Pons (tissue), 1 donor: ENCODE measurements around the gene PTCD2.
A peak's percentile ranks its signal among the peaks of the same experiment; 100 is the strongest.
"Not testable (repeated sequence)": the region's sequence is repeated elsewhere in the genome, so short reads cannot be mapped to it uniquely, and the experiment has no call there.

Experiments
- DNase-seq: peaks from one replicate; pipeline ENCODE4 v3.0.0-alpha.2; 2016; ENCODE audit warnings: low spot score

PTCD2 gene

GRCh38 chr5:72296256-72296655 lies 23.9 kb upstream of the PTCD2 start:
- DNase-seq, result no peak

GRCh38 chr5:72298136-72298535 lies 22.0 kb upstream of the PTCD2 start:
- DNase-seq, result not testable (repeated sequence)

- no peak for DNase-seq
These were observed 21.5 kb upstream of the PTCD2 start for GRCh38 chr5:72298711-72299110.

- no peak for DNase-seq
These were observed 19.4 kb upstream of the PTCD2 start for GRCh38 chr5:72300590-72301339.

- DNase-seq, result no peak
These were observed 18.6 kb upstream of the PTCD2 start for GRCh38 chr5:72301557-72301956.

- DNase-seq, result no peak
These were observed 18.0 kb upstream of the PTCD2 start for GRCh38 chr5:72302171-72302570.

- DNase-seq, result no peak
These were observed 14.7 kb upstream of the PTCD2 start for GRCh38 chr5:72305194-72306142.

GRCh38 chr5:72307573-72307967 lies 12.6 kb upstream of the PTCD2 start:
- DNase-seq, result no peak

GRCh38 chr5:72307968-72308852 lies 12.0 kb upstream of the PTCD2 start:
- DNase-seq, result peak; percentile 98

- no peak for DNase-seq
These were observed 11.4 kb upstream of the PTCD2 start for GRCh38 chr5:72308853-72309191.

GRCh38 chr5:72313141-72313540 lies 7.0 kb upstream of the PTCD2 start:
- DNase-seq, result no peak

- no peak for DNase-seq
These were observed 5.5 kb upstream of the PTCD2 start for GRCh38 chr5:72314571-72315172.

- DNase-seq, result not testable (repeated sequence)
These were observed 668 bp upstream of the PTCD2 start for GRCh38 chr5:72319435-72319975.

- no peak for DNase-seq
These were observed 4.1 kb downstream of the PTCD2 start for GRCh38 chr5:72324189-72324825.

- DNase-seq, result no peak
These were observed 5.6 kb downstream of the PTCD2 start for GRCh38 chr5:72325566-72326305.

- no peak for DNase-seq
These were observed 6.1 kb downstream of the PTCD2 start for GRCh38 chr5:72326306-72326649.

- peak; percentile 94 for DNase-seq
These were observed 8.0 kb downstream of the PTCD2 start for GRCh38 chr5:72328172-72328571.

- DNase-seq, result no peak
These were observed 10.5 kb downstream of the PTCD2 start for GRCh38 chr5:72330712-72331111.

- no peak for DNase-seq
These were observed 17.0 kb downstream of the PTCD2 start for GRCh38 chr5:72337159-72337558.

- no peak for DNase-seq
These were observed 18.6 kb downstream of the PTCD2 start for GRCh38 chr5:72338689-72339209.
